Sciatic nerve (tissue), 2 donors: ENCODE data around the gene BDKRB1. TPM values are rescaled to one million over a fixed set of nuclear protein-coding genes. Genes with fewer than 3 reads are reported as not detected.

Experiments used
- ATAC-seq: fragments of 200-7000 bp; cut with Tn5 transposase; one replicate; pipeline ENCODE4 v1.9.1; 2020; ENCODE audit warnings: mild to moderate bottlenecking, moderate library complexity
- DNase-seq: peaks from one replicate; pipeline ENCODE4 v3.0.0-alpha.2; 2020; ENCODE audit warnings: low spot score
- intact Hi-C: fragments of 100-400 bp; cut with DNase I; formaldehyde crosslinking; loops from one replicate; pipeline ENCODE4 v1.14.2; 2022
- total RNA-seq: library from RNA; stranded (reverse); fragmentation: NEBNext Ultra II Directional; extraction: Animal tissue kit (Norgen Biotek cat#: 25700); gene quantifications from one replicate; pipeline ENCODE4 v1.2.1, GENCODE V29; 2021
- donor health status: DM: no; HTN: no; CAD: no.
- donor health status: DM: no; HTN: no; CAD: no.

Gene BDKRB1
- 3.6 TPM for total RNA-seq

- ATAC-seq (peak; percentile 80), DNase-seq (no peak)
- intact Hi-C loops: no loop called here
Measured at GRCh38 chr14:96255501-96256366, at the start of gene BDKRB1. TSS of gene BDKRB1 (plus strand) at chr14:96256210. CDS start at chr14:96263683, 7,473 bp downstream.

- DNase-seq (no peak), ATAC-seq (no peak)
- intact Hi-C loops: no loop called here
Measured at GRCh38 chr14:96206461-96206860, 49.5 kb upstream of the BDKRB1 start.

- ATAC-seq: no peak
- intact Hi-C loops: no loop called here
Measured at GRCh38 chr14:96207686-96208085, 48.3 kb upstream of the BDKRB1 start.

GRCh38 chr14:96208739-96209138 is 47.3 kb upstream of the BDKRB1 start:
- ATAC-seq (no peak), DNase-seq (no peak)
- intact Hi-C loops: no loop called here

More at GRCh38 chr14:96207686-96208085, 48.3 kb upstream of the BDKRB1 start:
- DNase-seq: no peak

- ATAC-seq (no peak), DNase-seq (no peak)
- intact Hi-C loops: loop anchor here (5.0 kb wide), 1 partner anchor 960 kb away; no protein-coding TSS in a partner anchor
Measured at GRCh38 chr14:96212140-96212539, 43.9 kb upstream of the BDKRB1 start.

- intact Hi-C loops: loop anchor here (5.0 kb wide), 1 partner anchor 959 kb away; no protein-coding TSS in a partner anchor
- DNase-seq: no peak
Measured at GRCh38 chr14:96212896-96213295, 43.1 kb upstream of the BDKRB1 start.

GRCh38 chr14:96213871-96214465 is 42.0 kb upstream of the BDKRB1 start:
- ATAC-seq (peak; percentile 14), DNase-seq (no peak)
- intact Hi-C loops: loop anchor here (5.0 kb wide), 1 partner anchor 958 kb away; no protein-coding TSS in a partner anchor

More at GRCh38 chr14:96212896-96213295, 43.1 kb upstream of the BDKRB1 start:
- ATAC-seq: no peak

- DNase-seq: no peak
- intact Hi-C loops: loop anchor here (5.0 kb wide), 1 partner anchor 958 kb away; no protein-coding TSS in a partner anchor
- ATAC-seq: no peak
Measured at GRCh38 chr14:96214793-96215192, 41.2 kb upstream of the BDKRB1 start.

- ATAC-seq: no peak
- DNase-seq: no peak
- intact Hi-C loops: no loop called here
Measured at GRCh38 chr14:96215452-96216244, 40.4 kb upstream of the BDKRB1 start.

GRCh38 chr14:96216627-96217026 is 39.4 kb upstream of the BDKRB1 start:
- intact Hi-C loops: no loop called here
- ATAC-seq (no peak), DNase-seq (no peak)

- DNase-seq: no peak
- intact Hi-C loops: no loop called here
- peak; percentile 9 for ATAC-seq
Measured at GRCh38 chr14:96217376-96217913, 38.6 kb upstream of the BDKRB1 start.

- no peak for DNase-seq
- intact Hi-C loops: no loop called here
- ATAC-seq: no peak
Measured at GRCh38 chr14:96221109-96221650, 34.8 kb upstream of the BDKRB1 start.

- ATAC-seq (no peak), DNase-seq (no peak)
- intact Hi-C loops: no loop called here
Measured at GRCh38 chr14:96221841-96222240, 34.2 kb upstream of the BDKRB1 start.

- ATAC-seq: peak; percentile 85
- intact Hi-C loops: no loop called here
- DNase-seq: no peak
Measured at GRCh38 chr14:96224480-96225096, 31.4 kb upstream of the BDKRB1 start.

GRCh38 chr14:96225213-96225612 is 30.8 kb upstream of the BDKRB1 start:
- no peak for ATAC-seq
- no peak for DNase-seq
- intact Hi-C loops: no loop called here

GRCh38 chr14:96225745-96226151 is 30.3 kb upstream of the BDKRB1 start:
- peak; percentile 78 for DNase-seq
- peak; percentile 80 for ATAC-seq
- intact Hi-C loops: no loop called here

GRCh38 chr14:96227428-96227827 is 28.6 kb upstream of the BDKRB1 start:
- DNase-seq (no peak), ATAC-seq (no peak)
- intact Hi-C loops: no loop called here

GRCh38 chr14:96229315-96229714 is 26.7 kb upstream of the BDKRB1 start:
- ATAC-seq: no peak
- intact Hi-C loops: no loop called here
- DNase-seq: no peak
